ENCODE measurements around the gene EXOC2. TPM values are rescaled to one million over a fixed set of nuclear protein-coding genes. Genes with fewer than 3 reads are reported as not detected.
A peak's percentile ranks its signal among the peaks of the same experiment; 100 is the strongest.

The EXOC2 gene
- total and polyA plus RNA-seq, 2 donors (not counting 1 experiment from before 2014, with no cell fraction given) = 12.2 to 45.0 TPM

GRCh38 chr6:684831-685636, 7.9 kb downstream of the EXOC2 start:
- CTCF ChIA-PET = no interaction called here
- Mint-ChIP-seq H3K27ac (peak overlapping the region; percentile 17), H3K9me3 (ENCODE audit: insufficient read depth) (no peaks in the 10 kb centered on the region), H3K4me1 (peaks cover 43% of the 10 kb centered on the region), H3K27me3 (no peaks in the 10 kb centered on the region), H3K4me3 (peak overlapping the region; percentile 52)
- POLR2A ChIA-PET = no interaction called here
- Histone ChIP-seq H3K27ac (ENCODE audit: low read length in 2 of 2) (peak overlapping the region in 1 of 2 donors; percentile 41), H3K27me3 (replicated peaks in 1 of 4; ENCODE audit: control extremely low read depth in 1 of 4, control insufficient read depth in 3 of 4, insufficient read depth in 4 of 4, low read length in 3 of 4) (no peaks in the 10 kb centered on the region), H3K4me2 (replicated peaks; ENCODE audit: low read depth, low read length, poor library complexity, severe bottlenecking) (peak overlapping the region; percentile 46), H3K36me3 (replicated peaks in 1 of 2; ENCODE audit: control extremely low read depth in 1 of 2, control insufficient read depth in 1 of 2, extremely low read depth in 1 of 2, insufficient read depth in 2 of 2, low read length in 1 of 2) (peaks cover 0 to 14% of the 10 kb centered on the region in 2 experiments), H3K9ac (ENCODE audit: low read length) (no peak overlapping the region), H3K79me2 (ENCODE audit: control insufficient read depth, insufficient read depth, low read length) (peaks cover 97% of the 10 kb centered on the region), H4K20me1 (ENCODE audit: control insufficient read depth, insufficient read depth, low read length, poor library complexity, severe bottlenecking) (peaks cover 68% of the 10 kb centered on the region), H3K9me3 (ENCODE audit: control extremely low read depth in 1 of 3, control insufficient read depth in 2 of 3, insufficient read depth in 1 of 3, low read length in 2 of 3) (no peaks in the 10 kb centered on the region), H2AFZ (ENCODE audit: insufficient read depth, low read depth, low read length, poor library complexity, severe bottlenecking) (peak overlapping the region; percentile 29), H3K4me1 (ENCODE audit: control insufficient read depth in 2 of 2, insufficient read depth in 2 of 2, low read length in 2 of 2) (peaks cover 11 to 16% of the 10 kb centered on the region in 2 donors), H3K4me3 (ENCODE audit: control extremely low read depth in 1 of 5, extremely low read depth in 1 of 5, insufficient read depth in 1 of 5, low read depth in 2 of 5, low read length in 4 of 5) (no peak overlapping the region)
- 81% methylated on average over 4 of the region's 6 CpGs for WGBS (ENCODE audit: insufficient coverage)
- DNase-seq (no peak), ATAC-seq (ENCODE audit: low read depth) (no peak)
- no peak for TF ChIP-seq CTCF (IDR thresholded peaks at IDR 0.05)
- TF ChIP-seq EZH2 (IDR thresholded peaks at IDR 0.05; ENCODE audit: borderline replicate concordance, insufficient read depth, low read depth, low read length, poor library complexity, severe bottlenecking) = no peak
- intact Hi-C loops (cut with micrococcal nuclease) = no loop called here

GRCh38 chr6:683742-684440, 9.0 kb downstream of the EXOC2 start:
- POLR2A ChIA-PET = no interaction called here
- Histone ChIP-seq H3K36me3 (replicated peaks in 1 of 2; ENCODE audit: control extremely low read depth in 1 of 2, control insufficient read depth in 1 of 2, extremely low read depth in 1 of 2, insufficient read depth in 2 of 2, low read length in 1 of 2) (peaks cover 0 to 14% of the 10 kb centered on the region in 2 experiments), H3K27ac (ENCODE audit: low read length in 2 of 2) (no peak overlapping the region), H3K79me2 (ENCODE audit: control insufficient read depth, insufficient read depth, low read length) (peaks cover 95% of the 10 kb centered on the region), H3K4me2 (replicated peaks; ENCODE audit: low read depth, low read length, poor library complexity, severe bottlenecking) (peak overlapping the region; percentile 39), H3K9ac (ENCODE audit: low read length) (no peak overlapping the region), H3K27me3 (replicated peaks in 1 of 4; ENCODE audit: control extremely low read depth in 1 of 4, control insufficient read depth in 3 of 4, insufficient read depth in 4 of 4, low read length in 3 of 4) (no peaks in the 10 kb centered on the region), H3K4me3 (ENCODE audit: control extremely low read depth in 1 of 5, extremely low read depth in 1 of 5, insufficient read depth in 1 of 5, low read depth in 2 of 5, low read length in 4 of 5) (no peak overlapping the region), H2AFZ (ENCODE audit: insufficient read depth, low read depth, low read length, poor library complexity, severe bottlenecking) (no peak overlapping the region), H3K9me3 (ENCODE audit: control extremely low read depth in 1 of 3, control insufficient read depth in 2 of 3, insufficient read depth in 1 of 3, low read length in 2 of 3) (no peaks in the 10 kb centered on the region), H3K4me1 (ENCODE audit: control insufficient read depth in 2 of 2, insufficient read depth in 2 of 2, low read length in 2 of 2) (peaks cover 11 to 16% of the 10 kb centered on the region in 2 donors), H4K20me1 (ENCODE audit: control insufficient read depth, insufficient read depth, low read length, poor library complexity, severe bottlenecking) (peaks cover 57% of the 10 kb centered on the region)
- DNase-seq (no peak), ATAC-seq (ENCODE audit: low read depth) (no peak)
- TF ChIP-seq EZH2 (IDR thresholded peaks at IDR 0.05; ENCODE audit: borderline replicate concordance, insufficient read depth, low read depth, low read length, poor library complexity, severe bottlenecking) (no peak), CTCF (IDR thresholded peaks at IDR 0.05) (no peak)
- Mint-ChIP-seq H3K27ac (no peak overlapping the region), H3K4me1 (peaks cover 39% of the 10 kb centered on the region), H3K27me3 (no peaks in the 10 kb centered on the region), H3K9me3 (ENCODE audit: insufficient read depth) (no peaks in the 10 kb centered on the region), H3K4me3 (no peak overlapping the region)
- CTCF ChIA-PET = interaction anchor here (0.6 to 1.5 kb wide), 3 partner anchors 12 to 91 kb away, joined by 3 to 6 read pairs (median 4); no protein-coding TSS in a partner anchor
- WGBS (ENCODE audit: insufficient coverage) = 61% methylated on average over 10 of the region's 15 CpGs
- intact Hi-C loops (cut with micrococcal nuclease) = no loop called here

All from B cell (primary cell).